Testis (tissue), 3 donors: ENCODE results near the gene PGAP1. TPM values are rescaled to one million over a fixed set of nuclear protein-coding genes. Genes with fewer than 3 reads are reported as not detected.

Experiments used
- DNase-seq: peaks from one replicate; pipeline ENCODE4 v3.0.0-alpha.2; 2019
- H3K27ac ChIP-seq, 2 donors: fragments of 200-600 bp; sonication (generic); one replicate each; pipeline ENCODE4 v1.5.1; 2019
- H3K27me3 ChIP-seq: fragments of 200-600 bp; sonication (generic); one replicate; pipeline ENCODE4 v1.5.1; 2019
- H3K36me3 ChIP-seq: fragments of 200-600 bp; sonication (generic); one replicate; pipeline ENCODE4 v1.5.1; 2017; ENCODE audit warnings: low read depth; ENCODE audit errors: missing control alignments
- H3K4me1 ChIP-seq: fragments of 200-600 bp; sonication (generic); one replicate; pipeline ENCODE4 v1.5.1; 2019
- H3K4me3 ChIP-seq, 2 donors: fragments of 200-600 bp; sonication (generic); one replicate each; pipeline ENCODE4 v1.5.1; 2017 to 2019
- H3K9me3 ChIP-seq: fragments of 200-600 bp; sonication (generic); one replicate; pipeline ENCODE4 v1.5.1; 2017
- CTCF ChIP-seq, 3 experiments: fragments of 450-650 bp in 2 of 3; fragments of 200-600 bp in 1 of 3; sonication (generic) in 1 of 3; IDR thresholded peaks; one replicate each; pipeline ENCODE4 v1.5.1; 2016 to 2019; ENCODE audit warnings: antibody characterized with exemption in 3 of 3, mild to moderate bottlenecking in 2 of 3, moderate library complexity in 1 of 3
- POLR2A ChIP-seq: fragments of 450-650 bp; IDR thresholded peaks from one replicate; pipeline ENCODE4 v1.6.1; 2017; ENCODE audit warnings: antibody characterized with exemption, mild to moderate bottlenecking, moderate library complexity
- WGBS, 2 donors: methylation state at CpG; one replicate each; pipeline ENCODE4 v1.1.5; 2018; 5-methylcytosine and 5-hydroxymethylcytosine counted together
- intact Hi-C: fragments of 100-400 bp; cut with DNase I; formaldehyde crosslinking; loops from one replicate; pipeline ENCODE4 v1.15.1; 2023; ENCODE audit warnings: low total_unique reads
- polyA plus RNA-seq: library from polyadenylated mRNA; stranded (reverse); fragments of 350-450 nt; fragmentation: Illumina TruSeq; extraction: RNeasy Lipid Tissue Mini Kit (QIAGEN cat#74804); gene quantifications from one replicate; pipeline ENCODE4 v1.2.3, GENCODE V29; 2014; ENCODE audit warnings: low read depth, low replicate concordance; ENCODE audit not compliant: insufficient read depth
- total RNA-seq, 2 donors: library from RNA; depleted of rRNA; stranded (reverse); fragments of >200 nt; gene quantifications; one replicate each; pipeline ENCODE4 v1.2.3, GENCODE V29; 2016

PGAP1 gene
- total and polyA plus RNA-seq, 3 donors from 2014 or later: 6.7 to 10.9 (median 7.7) TPM

GRCh38 chr2:196902828-196903227 is 23.7 kb downstream of the PGAP1 start:
- no peak for DNase-seq
- no peak for TF ChIP-seq POLR2A
- TF ChIP-seq CTCF (IDR thresholded peaks at IDR 0.05): no peak
- Histone ChIP-seq H3K36me3 (no peaks in the 10 kb centered on the region), H3K4me1 (no peaks in the 10 kb centered on the region), H3K27ac (no peak overlapping the region), H3K27me3 (no peaks in the 10 kb centered on the region), H3K9me3 (no peaks in the 10 kb centered on the region), H3K4me3 (no peak overlapping the region)
- intact Hi-C loops: no loop called here
- WGBS, 2 donors: 94 to 98% methylated on average over 3 of the region's 3 CpGs

GRCh38 chr2:196900843-196901242 is 25.7 kb downstream of the PGAP1 start:
- Histone ChIP-seq H3K27ac (no peak overlapping the region), H3K36me3 (no peaks in the 10 kb centered on the region), H3K4me1 (no peaks in the 10 kb centered on the region), H3K9me3 (no peaks in the 10 kb centered on the region), H3K4me3 (no peak overlapping the region), H3K27me3 (no peaks in the 10 kb centered on the region)
- WGBS, 2 donors: 90 to 97% methylated on average over 6 of the region's 6 CpGs
- TF ChIP-seq CTCF (IDR thresholded peaks at IDR 0.05): no peak
- no peak for TF ChIP-seq POLR2A
- intact Hi-C loops: no loop called here
- DNase-seq: no peak

- Histone ChIP-seq H3K4me1 (no peaks in the 10 kb centered on the region), H3K36me3 (no peaks in the 10 kb centered on the region), H3K4me3 (no peak overlapping the region), H3K9me3 (no peaks in the 10 kb centered on the region), H3K27me3 (no peaks in the 10 kb centered on the region), H3K27ac (no peak overlapping the region)
- intact Hi-C loops: no loop called here
- WGBS, 2 donors: 87 to 94% methylated on average over 3 of the region's 3 CpGs
- TF ChIP-seq CTCF (IDR thresholded peaks at IDR 0.05) (no peak), POLR2A (no peak)
- DNase-seq: no peak
Measured at GRCh38 chr2:196899976-196900375, 26.5 kb downstream of the PGAP1 start.

GRCh38 chr2:196891136-196891535 is 35.4 kb downstream of the PGAP1 start:
- Histone ChIP-seq H3K4me1 (no peaks in the 10 kb centered on the region), H3K4me3 (no peak overlapping the region), H3K36me3 (no peaks in the 10 kb centered on the region), H3K9me3 (no peaks in the 10 kb centered on the region), H3K27ac (no peak overlapping the region), H3K27me3 (no peaks in the 10 kb centered on the region)
- TF ChIP-seq POLR2A: no peak
- 84 to 90% methylated on average over 2 of the region's 2 CpGs for WGBS, 2 donors
- intact Hi-C loops: no loop called here
- DNase-seq: no peak

GRCh38 chr2:196887431-196887830 is 39.1 kb downstream of the PGAP1 start:
- intact Hi-C loops: no loop called here

More at GRCh38 chr2:196887431-196887830, 39.1 kb downstream of the PGAP1 start:
- H3K36me3 ChIP-seq: no peaks in the 10 kb centered on the region
- no peak overlapping the region for H3K27ac ChIP-seq
- no peak for DNase-seq
- no peaks in the 10 kb centered on the region for H3K9me3 ChIP-seq
- no peak overlapping the region for H3K4me3 ChIP-seq
- no peaks in the 10 kb centered on the region for H3K4me1 ChIP-seq
- TF ChIP-seq POLR2A (no peak), CTCF (IDR thresholded peaks at IDR 0.05) (no peak)
- no peaks in the 10 kb centered on the region for H3K27me3 ChIP-seq
